DND-41 (cell line): ENCODE measurements around the gene DNMT1.
A peak's percentile ranks its signal among the peaks of the same experiment; 100 is the strongest.

Source experiments
- ATAC-seq: fragments of 200-7000 bp; cut with Tn5 transposase; 3 replicates; pipeline ENCODE4 v1.9.1; 2021; ENCODE audit warnings: low read depth; ENCODE audit not compliant: insufficient read depth
- DNase-seq: peaks from one replicate; pipeline ENCODE4 v3.0.0-alpha.2; 2020
- H2AFZ ChIP-seq: 2 replicates; pipeline ENCODE4 v1.6.0; 2012; ENCODE audit warnings: low read depth, low read length
- H3K27ac ChIP-seq: 2 replicates; pipeline ENCODE4 v1.5.1; 2012; ENCODE audit warnings: low read length, inconsistent platforms
- H3K27me3 ChIP-seq: fragments of 200-600 bp; sonication (generic); 2 replicates; pipeline ENCODE4 v1.6.0; 2012; ENCODE audit warnings: low read length, mild to moderate bottlenecking, inconsistent platforms; ENCODE audit not compliant: insufficient read depth, poor library complexity
- H3K36me3 ChIP-seq: 2 replicates; pipeline ENCODE4 v1.5.1; 2012; ENCODE audit warnings: low read length, inconsistent platforms; ENCODE audit not compliant: insufficient read depth
- H3K4me1 ChIP-seq: 2 replicates; pipeline ENCODE4 v1.5.1; 2012; ENCODE audit warnings: mild to moderate bottlenecking, low read length; ENCODE audit not compliant: insufficient read depth
- H3K4me2 ChIP-seq: 2 replicates; pipeline ENCODE4 v1.6.0; 2012; ENCODE audit warnings: mild to moderate bottlenecking, moderate library complexity, low read length, inconsistent platforms; ENCODE audit not compliant: insufficient read depth
- H3K4me3 ChIP-seq, 2 experiments: fragments of 200-600 bp in 1 of 2; shearing (Covaris generic) in 1 of 2; 2 replicates each; pipeline ENCODE4 v1.5.1; 2012 to 2016; ENCODE audit warnings: inconsistent platforms in 2 of 2, low read length in 2 of 2, mild to moderate bottlenecking in 2 of 2, low read depth in 1 of 2, moderate library complexity in 1 of 2
- H3K79me2 ChIP-seq: 2 replicates; pipeline ENCODE4 v1.6.0; 2012; ENCODE audit warnings: low read length, inconsistent platforms; ENCODE audit not compliant: insufficient read depth
- H3K9ac ChIP-seq: 2 replicates; pipeline ENCODE4 v1.6.0; 2012; ENCODE audit warnings: low read depth, mild to moderate bottlenecking, inconsistent platforms, low read length, moderate library complexity
- H3K9me3 ChIP-seq: 2 replicates; pipeline ENCODE4 v1.5.1; 2012; ENCODE audit warnings: low read length, moderate library complexity, mild to moderate bottlenecking, inconsistent platforms; ENCODE audit not compliant: insufficient read depth, severe bottlenecking
- H4K20me1 ChIP-seq: 2 replicates; pipeline ENCODE4 v1.6.0; 2012; ENCODE audit warnings: low read length; ENCODE audit not compliant: insufficient read depth
- CTCF ChIP-seq: IDR thresholded peaks from 2 replicates; pipeline ENCODE4 v1.5.1; 2012; ENCODE audit warnings: borderline replicate concordance, low read length, moderate library complexity, mild to moderate bottlenecking; ENCODE audit not compliant: poor library complexity, severe bottlenecking; ENCODE audit errors: extremely low read depth
- EZH2 ChIP-seq: IDR thresholded peaks from 3 replicates; pipeline ENCODE4 v1.6.1; 2012; ENCODE audit warnings: borderline replicate concordance, low read depth, mild to moderate bottlenecking, moderate library complexity, low read length, inconsistent platforms; ENCODE audit not compliant: severe bottlenecking

The DNMT1 gene

DNA sequence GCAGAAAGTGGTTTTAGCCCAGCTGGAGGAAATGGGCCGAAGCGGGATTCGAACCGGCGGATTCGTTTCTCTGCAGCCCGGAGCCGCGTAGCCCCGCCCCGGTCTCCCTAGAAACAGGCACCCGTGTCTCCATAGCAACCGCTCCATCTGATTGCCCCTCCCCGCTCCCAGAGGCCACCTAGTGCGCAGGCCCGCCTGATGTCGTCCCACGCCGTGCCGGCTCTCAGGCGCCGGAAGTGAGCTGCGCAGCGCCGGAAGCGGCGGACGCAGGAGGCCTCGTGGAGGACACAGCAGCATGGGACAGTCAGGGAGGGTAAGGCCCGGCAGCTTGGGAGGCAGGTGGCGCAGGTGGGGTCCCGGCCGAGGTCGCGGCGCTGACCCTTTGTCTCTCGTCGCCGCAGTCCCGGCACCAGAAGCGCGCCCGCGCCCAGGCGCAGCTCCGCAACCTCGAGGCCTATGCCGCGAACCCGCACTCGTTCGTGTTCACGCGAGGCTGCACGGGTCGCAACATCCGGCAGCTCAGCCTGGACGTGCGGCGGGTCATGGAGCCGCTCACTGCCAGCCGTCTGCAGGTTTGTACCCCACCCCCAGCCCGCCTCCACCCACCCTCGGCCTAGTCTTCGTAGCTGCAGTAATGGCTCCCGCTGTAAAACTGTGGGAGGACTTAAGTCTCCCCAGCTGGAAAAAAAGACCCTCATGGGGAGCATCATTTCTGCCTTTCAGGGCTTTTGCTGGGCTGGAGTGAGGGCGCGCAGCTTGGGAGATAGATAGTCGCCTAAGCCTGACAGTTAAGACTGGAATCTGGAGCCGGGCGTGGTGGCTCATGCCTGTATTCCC is 88.4 kb downstream of the DNMT1 start, which contains the start of gene PPAN:
Gene PPAN, plus strand, starts transcription at position 263 of the 837 bp plus-strand sequence. Its CDS starts 33 bp downstream, at position 296.
- TF ChIP-seq CTCF (no peak), EZH2 (no peak)
- H3K79me2 ChIP-seq = peaks cover 37% of the 10 kb centered on the region
- H3K36me3 ChIP-seq = peaks cover 47% of the 10 kb centered on the region

GRCh38 chr19:10105509-10106099 is 89.1 kb downstream of the DNMT1 start:
- H3K9me3 ChIP-seq = no peaks in the 10 kb centered on the region
- peaks cover 37% of the 10 kb centered on the region for H3K79me2 ChIP-seq
- peaks cover 24% of the 10 kb centered on the region for H3K4me1 ChIP-seq
- peak overlapping the region; percentile 86; the same call in 1 of the 2 replicates for H3K9ac ChIP-seq
- TF ChIP-seq EZH2 (no peak), CTCF (no peak)
- DNase-seq (no peak), ATAC-seq (no peak)
- H3K4me3 ChIP-seq = peak overlapping the region in 1 of 2 experiments; percentile 92; a peak in 3 of 4 replicates
- H3K27ac ChIP-seq = peak overlapping the region; percentile 35; the same call in 1 of the 2 replicates
- peak overlapping the region; percentile 28; the same call in 1 of the 2 replicates for H2AFZ ChIP-seq
- H3K36me3 ChIP-seq = peaks cover 40% of the 10 kb centered on the region
- peak overlapping the region; percentile 57 for H3K4me2 ChIP-seq
- H4K20me1 ChIP-seq = peaks cover 31% of the 10 kb centered on the region
- H3K27me3 ChIP-seq = no peaks in the 10 kb centered on the region

More for the DNA sequence above, 88.4 kb downstream of the DNMT1 start, which contains the start of gene PPAN:
- peak; percentile 98 for DNase-seq
- Histone ChIP-seq H3K27me3 (no peaks in the 10 kb centered on the region), H3K9ac (peak within 1 kb of the TSS; percentile 86), H3K9me3 (no peaks in the 10 kb centered on the region), H3K4me1 (peaks cover 24% of the 10 kb centered on the region), H2AFZ (peak within 1 kb of the TSS; percentile 83), H4K20me1 (peaks cover 38% of the 10 kb centered on the region), H3K4me2 (peak within 1 kb of the TSS; percentile 69), H3K4me3 (peak within 1 kb of the TSS; percentile 89 to 92; a peak in 3 of 4 replicates), H3K27ac (peak within 1 kb of the TSS; percentile 85)
- ATAC-seq = peak; percentile 97

DNA sequence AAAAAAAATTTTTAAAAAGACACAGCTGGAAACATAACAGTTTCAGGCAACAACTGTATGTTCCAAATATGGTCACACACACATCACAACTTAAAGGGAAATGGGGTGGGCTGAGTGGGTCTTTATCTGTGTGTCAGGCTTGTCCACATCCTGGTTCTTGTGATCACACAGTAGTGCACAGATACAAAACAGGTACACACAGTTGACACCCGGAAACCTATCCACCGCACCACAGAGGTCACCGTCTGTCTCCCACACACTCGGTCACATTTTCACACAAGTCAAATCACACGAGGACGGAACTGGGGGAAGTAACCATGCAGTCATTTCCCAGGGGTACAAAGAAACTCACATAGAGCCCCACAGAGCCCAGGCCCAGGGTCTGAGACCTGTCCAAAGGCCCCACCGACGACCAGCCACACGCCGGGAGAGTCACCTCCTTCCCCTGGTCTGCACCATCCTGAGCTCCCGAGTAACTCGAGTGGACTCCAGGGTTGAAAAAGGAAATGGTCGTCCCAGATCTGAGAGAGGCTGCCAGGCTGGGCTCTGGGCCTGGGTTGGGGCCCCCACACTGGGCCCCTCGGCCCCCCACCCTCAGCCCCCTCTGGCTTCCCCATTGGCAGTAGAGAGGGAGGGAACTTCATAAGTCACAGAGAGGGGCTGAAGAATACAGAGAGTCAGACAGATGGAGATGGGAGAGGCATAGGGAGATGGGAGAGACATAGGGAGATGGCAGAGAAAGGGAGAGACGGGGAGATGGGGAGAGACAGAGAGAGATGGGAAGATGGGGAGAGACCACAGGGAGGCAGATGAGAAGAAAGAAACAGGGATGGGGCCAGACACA is 89.9 kb downstream of the DNMT1 start:
- Histone ChIP-seq H3K4me2 (no peak overlapping the region), H3K9me3 (no peaks in the 10 kb centered on the region), H3K27ac (no peak overlapping the region), H3K9ac (no peak overlapping the region), H3K79me2 (peaks cover 36% of the 10 kb centered on the region), H3K4me3 (no peak overlapping the region), H3K27me3 (no peaks in the 10 kb centered on the region), H2AFZ (no peak overlapping the region; the same call in 1 of the 2 replicates), H3K36me3 (peaks cover 33% of the 10 kb centered on the region), H4K20me1 (peaks cover 24% of the 10 kb centered on the region), H3K4me1 (peaks cover 24% of the 10 kb centered on the region)
- TF ChIP-seq EZH2 = no peak
- TF ChIP-seq CTCF = no peak
- DNase-seq = peak; percentile 25
- no peak for ATAC-seq
